HCT116 (cell line): ENCODE results near the gene STXBP3. TPM values are rescaled to one million over a fixed set of nuclear protein-coding genes. Genes with fewer than 3 reads are reported as not detected.

Experiments used
- ATAC-seq: fragments of 200-7000 bp; cut with Tn5 transposase; 2 replicates; pipeline ENCODE4 v1.9.1; 2020; ENCODE audit warnings: mild to moderate bottlenecking, moderate library complexity
- BruUV-seq: library from RNA; stranded (reverse); fragments of 400-500 nt; replicated peaks from 2 replicates; lab custom pipeline; 2021; lab: Mats Ljungman, UMichigan
- CTCF ChIA-PET: fragments of 300-600 bp; sonication (Branson Sonifier 250); formaldehyde crosslinking; loops from one replicate; lab custom pipeline; 2021; ENCODE audit warnings: antibody characterized with exemption; lab: Charles Lee
- POLR2A ChIA-PET: fragments of 300-600, 350-600 bp; sonication (Branson Sonifier 250); formaldehyde crosslinking; loops from one replicate; lab custom pipeline; 2021; ENCODE audit warnings: antibody characterized with exemption; lab: Charles Lee
- RAD21 ChIA-PET, 2 experiments: fragments of 300-600 bp; sonication (Branson Sonifier 250); formaldehyde crosslinking; loops; one replicate each; lab custom pipeline; 2023; ENCODE audit warnings: low total read pairs in 2 of 2; ENCODE audit not compliant: uncharacterized antibody in 2 of 2, unreplicated experiment in 2 of 2, low non-redundant PET in 1 of 2; lab: Charles Lee
- DNase-seq: peaks from one replicate; pipeline ENCODE4 v3.0.0-alpha.2; 2010; ENCODE audit warnings: low read depth, low spot score
- H2AFZ ChIP-seq: fragments of 200-600 bp; shearing (Covaris generic), sonication (generic); 2 replicates; pipeline ENCODE4 v1.6.1; 2017; ENCODE audit warnings: low read depth, mixed run types, mixed read lengths, antibody characterized with exemption, low read length; ENCODE audit not compliant: poor library complexity, severe bottlenecking
- H3K27ac ChIP-seq: 2 replicates; pipeline ENCODE4 v1.5.1; 2012; ENCODE audit warnings: low read depth, low read length
- H3K27me3 ChIP-seq: fragments of 200-600 bp; sonication (generic); 2 replicates; pipeline ENCODE4 v1.6.1; 2016; ENCODE audit warnings: mixed run types, low read length, mixed read lengths; ENCODE audit not compliant: insufficient read depth
- H3K36me3 ChIP-seq, 2 experiments: fragments of 200-500 bp in 1 of 2; fragments of 200-600 bp in 1 of 2; sonication (Bioruptor generic) in 1 of 2; sonication (generic) in 1 of 2; 2 replicates each; pipeline versions ENCODE4 v1.5.1 to v1.6.1; 2014 to 2016; ENCODE audit warnings: low read length in 2 of 2, inconsistent platforms in 1 of 2, mixed read lengths in 1 of 2, mixed run types in 1 of 2; ENCODE audit not compliant: insufficient read depth in 2 of 2, control insufficient read depth in 1 of 2
- H3K4me1 ChIP-seq, 2 experiments: fragments of 200-600 bp in 1 of 2; sonication (generic) in 1 of 2; 2 replicates each; pipeline versions ENCODE4 v1.5.1 to v1.6.1; 2012 to 2017; ENCODE audit warnings: low read length in 2 of 2, inconsistent platforms in 1 of 2, mild to moderate bottlenecking in 1 of 2, mixed read lengths in 1 of 2, mixed run types in 1 of 2, moderate library complexity in 1 of 2; ENCODE audit not compliant: insufficient read depth in 2 of 2, control insufficient read depth in 1 of 2
- H3K4me2 ChIP-seq: fragments of 200-600 bp; sonication (generic); 2 replicates; pipeline ENCODE4 v1.6.1; 2017; ENCODE audit warnings: mixed run types, low read length, mixed read lengths
- H3K4me3 ChIP-seq, 2 experiments: fragments of 200-600 bp in 1 of 2; sonication (generic) in 1 of 2; replicated peaks in 1 of 2; 2 replicates each; pipeline ENCODE4 v1.5.1; 2011 to 2016; ENCODE audit warnings: low read length in 2 of 2, control low read depth in 1 of 2, low read depth in 1 of 2, mild to moderate bottlenecking in 1 of 2, mixed read lengths in 1 of 2, mixed run types in 1 of 2
- H3K79me2 ChIP-seq: fragments of 200-600 bp; sonication (generic); 2 replicates; pipeline ENCODE4 v1.6.1; 2017; ENCODE audit warnings: mild to moderate bottlenecking, mixed run types, low read length, moderate library complexity, mixed read lengths; ENCODE audit not compliant: insufficient read depth
- H3K9ac ChIP-seq: fragments of 200-600 bp; sonication (generic); 2 replicates; pipeline ENCODE4 v1.6.1; 2016; ENCODE audit warnings: low read length, mixed read lengths
- H3K9me2 ChIP-seq: fragments of 200-600 bp; sonication (generic), shearing (Covaris generic); 2 replicates; pipeline ENCODE4 v1.6.1; 2017; ENCODE audit warnings: mixed run types, mild to moderate bottlenecking, moderate library complexity; ENCODE audit not compliant: insufficient read depth
- H3K9me3 ChIP-seq, 2 experiments: fragments of 200-500 bp in 1 of 2; fragments of 200-600 bp in 1 of 2; sonication (Bioruptor generic) in 1 of 2; sonication (generic) in 1 of 2; 2 replicates each; pipeline ENCODE4 v1.6.1; 2014 to 2017; ENCODE audit warnings: low read length in 2 of 2, mixed read lengths in 2 of 2, inconsistent platforms in 1 of 2, low read depth in 1 of 2, mild to moderate bottlenecking in 1 of 2, mixed run types in 1 of 2, moderate library complexity in 1 of 2; ENCODE audit not compliant: control insufficient read depth in 1 of 2, insufficient read depth in 1 of 2
- H4K20me1 ChIP-seq: fragments of 200-600 bp; sonication (generic), shearing (Covaris generic); 2 replicates; pipeline ENCODE4 v1.6.1; 2017; ENCODE audit warnings: mixed run types, mild to moderate bottlenecking, moderate library complexity; ENCODE audit not compliant: insufficient read depth
- CTCF ChIP-seq, 3 experiments: fragments of 200-600 bp in 1 of 3; sonication (generic) in 1 of 3; IDR thresholded peaks in 2 of 3; conservative IDR thresholded peaks in 1 of 3; 2 replicates each; pipeline ENCODE4 v1.5.1; 2012 to 2017; ENCODE audit warnings: low read depth in 2 of 3, low read length in 2 of 3, antibody characterized with exemption in 1 of 3, borderline replicate concordance in 1 of 3, control low read depth in 1 of 3, mild to moderate bottlenecking in 1 of 3, mixed read lengths in 1 of 3, mixed run types in 1 of 3, moderate library complexity in 1 of 3; ENCODE audit not compliant: insufficient read depth in 1 of 3
- JUND ChIP-seq: IDR thresholded peaks from 2 replicates; pipeline ENCODE4 v1.6.1; 2012
- REST ChIP-seq: IDR thresholded peaks from 2 replicates; pipeline ENCODE4 v1.6.1; 2012; ENCODE audit warnings: low read depth
- ZNF274 ChIP-seq: fragments of 200-500 bp; sonication (Bioruptor generic); IDR thresholded peaks from 2 replicates; pipeline ENCODE4 v1.6.1; 2014; ENCODE audit warnings: mild to moderate bottlenecking, low read depth, low read length, inconsistent platforms
- intact Hi-C: fragments of 100-400 bp; cut with micrococcal nuclease; formaldehyde crosslinking; loops from 2 replicates; pipeline ENCODE4 v1.10.0; 2022
- total RNA-seq: library from RNA; stranded (reverse); gene quantifications from one replicate; pipeline ENCODE4 v1.2.1, GENCODE V29; 2021; ENCODE audit not compliant: unreplicated experiment

STXBP3 gene
- total RNA-seq, 1 experiment from 2014 or later, result 22.6 TPM

- no peak overlapping the region for H3K4me3 ChIP-seq
- H3K36me3 ChIP-seq, result no peaks in the 10 kb centered on the region
- POLR2A ChIA-PET, result no interaction called here
- intact Hi-C loops, result no loop called here
- no peaks in the 10 kb centered on the region for H3K79me2 ChIP-seq
- no peak overlapping the region for H3K4me2 ChIP-seq
- no peak overlapping the region for H2AFZ ChIP-seq
- no peak overlapping the region for H3K27ac ChIP-seq
- DNase-seq, result no peak
- H3K9me2 ChIP-seq, result no peaks in the 10 kb centered on the region
- TF ChIP-seq JUND (no peak), REST (no peak), CTCF (IDR thresholded peaks at IDR 0.05 in 2 of 3, conservative IDR thresholded peaks at IDR 0.05 in 1 of 3; ENCODE audit: borderline replicate concordance in 1 of 3, insufficient read depth in 1 of 3, low read depth in 2 of 3, low read length in 2 of 3) (no peak), ZNF274 (no peak)
- TF ChIP-seq, all 23 proteins: peak for 0
- H3K9me3 ChIP-seq, result no peaks in the 10 kb centered on the region
- H4K20me1 ChIP-seq, result no peaks in the 10 kb centered on the region
- ATAC-seq, result no peak
- peaks cover 5 to 12% of the 10 kb centered on the region in 2 experiments for H3K4me1 ChIP-seq
- no TSS peak for BruUV-seq
- ChIA-PET CTCF (no interaction called here), RAD21 (no interaction called here)
- no peaks in the 10 kb centered on the region for H3K27me3 ChIP-seq
- no peak overlapping the region for H3K9ac ChIP-seq
These were observed 39.8 kb upstream of the STXBP3 start for GRCh38 chr1:108706643-108707042.
